ENCODE data around the gene KLHDC7A.

DNA sequence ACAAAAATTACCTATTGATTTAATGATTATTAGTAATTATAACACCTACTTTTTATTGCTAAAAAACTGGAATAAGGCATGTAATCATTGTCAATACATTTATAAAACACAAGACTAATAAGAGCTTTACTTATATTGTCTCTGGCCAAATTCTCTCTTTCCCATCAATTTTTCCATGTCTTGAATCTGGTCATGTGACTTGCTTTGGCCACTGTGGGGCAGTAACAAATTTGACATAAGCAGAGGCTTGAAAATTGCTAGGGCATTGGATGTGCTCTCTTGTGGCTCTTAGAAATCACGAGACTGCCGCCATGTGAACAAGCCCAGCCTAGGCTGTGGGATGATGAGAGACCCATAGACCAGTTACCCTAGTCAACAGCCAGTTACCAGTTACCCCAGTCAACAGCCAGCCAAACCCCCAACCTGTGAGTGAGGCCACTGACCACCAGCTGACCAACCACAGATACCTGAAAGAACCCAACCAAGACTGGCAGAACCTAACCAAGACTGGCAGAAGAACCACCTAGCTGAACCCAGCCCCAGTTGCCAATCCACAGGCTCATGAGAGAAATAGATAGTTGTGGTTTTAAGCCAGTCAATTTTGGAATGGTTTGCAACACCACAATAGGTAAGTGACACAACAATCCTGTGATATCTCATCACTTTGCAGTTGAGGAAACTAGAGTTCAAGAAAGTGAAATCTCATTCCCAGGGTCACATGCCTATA lies 8.8 kb downstream of the KLHDC7A start:
- TF ChIP-seq GATA3 (IDR thresholded peaks at IDR 0.05; ENCODE audit: low read depth, low read length) = no peak
- TF ChIP-seq GATA2 (IDR thresholded peaks at IDR 0.05; ENCODE audit: low read depth, low read length) = no peak
